H9 (cell line): Measurements from ENCODE around the gene LTBP2. TPM values are rescaled to one million over a fixed set of nuclear protein-coding genes. Genes with fewer than 3 reads are reported as not detected.

ENCODE experiments used
- DNase-seq: peaks from one replicate; pipeline ENCODE4 v3.0.0-alpha.2; 2017
- H2AFZ ChIP-seq: one replicate; pipeline ENCODE4 v1.6.1; 2013; ENCODE audit warnings: mild to moderate bottlenecking, low read length, control low read depth, moderate library complexity
- H2AK5ac ChIP-seq: 2 replicates; pipeline ENCODE4 v1.6.1; 2013; ENCODE audit warnings: low read length, control low read depth, mixed read lengths; ENCODE audit not compliant: insufficient read length
- H2BK120ac ChIP-seq: one replicate; pipeline ENCODE4 v1.6.1; 2013; ENCODE audit warnings: low read depth, mild to moderate bottlenecking, low read length, control low read depth, inconsistent platforms; ENCODE audit not compliant: poor library complexity, severe bottlenecking
- H2BK12ac ChIP-seq: 2 replicates; pipeline ENCODE4 v1.6.1; 2013; ENCODE audit warnings: low read length, control low read depth, mixed read lengths, low read depth; ENCODE audit not compliant: insufficient read length
- H2BK15ac ChIP-seq: 2 replicates; pipeline ENCODE4 v1.6.1; 2013; ENCODE audit warnings: low read depth, low read length, control low read depth
- H2BK20ac ChIP-seq: one replicate; pipeline ENCODE4 v1.6.1; 2013; ENCODE audit warnings: low read depth, mild to moderate bottlenecking, low read length, control low read depth, inconsistent platforms; ENCODE audit not compliant: poor library complexity, severe bottlenecking
- H2BK5ac ChIP-seq: 2 replicates; pipeline ENCODE4 v1.6.1; 2013; ENCODE audit warnings: low read length, control low read depth, mixed read lengths; ENCODE audit not compliant: insufficient read length
- H3K14ac ChIP-seq: 2 replicates; pipeline ENCODE4 v1.6.1; 2013; ENCODE audit warnings: low read length, control low read depth; ENCODE audit not compliant: insufficient read depth
- H3K18ac ChIP-seq: 2 replicates; pipeline ENCODE4 v1.6.1; 2013; ENCODE audit warnings: low read depth, mild to moderate bottlenecking, mixed read lengths, low read length, control low read depth; ENCODE audit not compliant: insufficient read length
- H3K23ac ChIP-seq: 2 replicates; pipeline ENCODE4 v1.6.1; 2013; ENCODE audit warnings: low read length, control low read depth, mixed read lengths, low read depth; ENCODE audit not compliant: insufficient read length
- H3K23me2 ChIP-seq: 2 replicates; pipeline ENCODE4 v1.6.1; 2013; ENCODE audit warnings: low read depth, mild to moderate bottlenecking, mixed read lengths, low read length, control low read depth; ENCODE audit not compliant: insufficient read length, poor library complexity, severe bottlenecking
- H3K27ac ChIP-seq: 2 replicates; pipeline ENCODE4 v1.5.1; 2013; ENCODE audit warnings: low read length, control low read depth, mixed read lengths, low read depth; ENCODE audit not compliant: insufficient read length
- H3K27me3 ChIP-seq: 2 replicates; pipeline ENCODE4 v1.6.1; 2013; ENCODE audit warnings: low read length, control low read depth, inconsistent platforms; ENCODE audit not compliant: insufficient read depth
- H3K4ac ChIP-seq: 2 replicates; pipeline ENCODE4 v1.6.1; 2013; ENCODE audit warnings: low read depth, mild to moderate bottlenecking, control low read depth, inconsistent platforms, low read length, moderate library complexity
- H3K4me1 ChIP-seq: 2 replicates; pipeline ENCODE4 v1.6.1; 2013; ENCODE audit warnings: low read length, control low read depth, inconsistent platforms; ENCODE audit not compliant: insufficient read depth
- H3K4me2 ChIP-seq: 2 replicates; pipeline ENCODE4 v1.6.1; 2013; ENCODE audit warnings: low read length, control low read depth, mixed read lengths; ENCODE audit not compliant: insufficient read length, insufficient read depth
- H3K56ac ChIP-seq: 2 replicates; pipeline ENCODE4 v1.6.1; 2013; ENCODE audit warnings: low read depth, mild to moderate bottlenecking, mixed read lengths, low read length, control low read depth; ENCODE audit not compliant: insufficient read length
- H3K79me1 ChIP-seq: 2 replicates; pipeline ENCODE4 v1.6.1; 2013; ENCODE audit warnings: low read depth, mild to moderate bottlenecking, moderate library complexity, low read length, control low read depth, inconsistent platforms; ENCODE audit not compliant: insufficient read depth, poor library complexity, severe bottlenecking
- H3K79me2 ChIP-seq: 2 replicates; pipeline ENCODE4 v1.6.1; 2013; ENCODE audit warnings: low read length, control low read depth, inconsistent platforms; ENCODE audit not compliant: insufficient read depth
- H3K9ac ChIP-seq: 2 replicates; pipeline ENCODE4 v1.6.1; 2013; ENCODE audit warnings: low read length, control low read depth, mixed read lengths; ENCODE audit not compliant: insufficient read length; ENCODE audit errors: extremely low read depth
- H3K9me3 ChIP-seq: one replicate; pipeline ENCODE4 v1.6.1; 2013; ENCODE audit warnings: low read depth, low read length, inconsistent platforms; ENCODE audit not compliant: control insufficient read depth
- H3T11ph ChIP-seq: one replicate; pipeline ENCODE4 v1.6.1; 2013; ENCODE audit warnings: mild to moderate bottlenecking, low read length, control low read depth, inconsistent platforms
- H4K20me1 ChIP-seq: one replicate; pipeline ENCODE4 v1.6.1; 2013; ENCODE audit not compliant: control insufficient read depth, insufficient read length, insufficient read depth
- H4K5ac ChIP-seq: 2 replicates; pipeline ENCODE4 v1.6.1; 2013; ENCODE audit warnings: low read depth, mild to moderate bottlenecking, mixed read lengths, low read length, control low read depth; ENCODE audit not compliant: insufficient read length
- H4K8ac ChIP-seq: replicated peaks from 2 replicates; pipeline ENCODE4 v1.6.1; 2013; ENCODE audit warnings: low read length, control low read depth, mixed read lengths, low read depth; ENCODE audit not compliant: insufficient read length
- H4K91ac ChIP-seq: 2 replicates; pipeline ENCODE4 v1.6.1; 2013; ENCODE audit warnings: low read depth, mild to moderate bottlenecking, moderate library complexity, mixed read lengths, low read length, control low read depth; ENCODE audit not compliant: insufficient read length
- H3K27ac Mint-ChIP-seq, 3 experiments: 2 replicates in 2 of 3; 3 replicates in 1 of 3; pipeline ENCODE4 v1.8.0; 2020 to 2021; ENCODE audit warnings: mixed read lengths in 3 of 3, mild to moderate bottlenecking in 1 of 3, moderate library complexity in 1 of 3
- H3K27me3 Mint-ChIP-seq: 2 replicates; pipeline ENCODE4 v1.8.0; 2021; ENCODE audit warnings: low read depth, mild to moderate bottlenecking, moderate library complexity, mixed read lengths
- H3K36me3 Mint-ChIP-seq, 3 experiments: 2 replicates in 2 of 3; 3 replicates in 1 of 3; pipeline ENCODE4 v1.8.0; 2020 to 2021; ENCODE audit warnings: low read depth in 3 of 3, mixed read lengths in 3 of 3; ENCODE audit not compliant: insufficient read depth in 1 of 3
- H3K4me1 Mint-ChIP-seq, 2 experiments: 2 replicates each; pipeline ENCODE4 v1.8.0; 2020; ENCODE audit warnings: mixed read lengths in 2 of 2
- H3K4me3 Mint-ChIP-seq, 2 experiments: 2 replicates in 1 of 2; 3 replicates in 1 of 2; pipeline ENCODE4 v1.8.0; 2020 to 2021; ENCODE audit warnings: mild to moderate bottlenecking in 2 of 2, mixed read lengths in 2 of 2, moderate library complexity in 1 of 2
- H3K9me3 Mint-ChIP-seq, 2 experiments: 2 replicates in 1 of 2; 3 replicates in 1 of 2; pipeline ENCODE4 v1.8.0; 2020; ENCODE audit warnings: mild to moderate bottlenecking in 2 of 2, mixed read lengths in 2 of 2, moderate library complexity in 1 of 2
- CTCF ChIP-seq: fragments of 200-600 bp; sonication (generic); conservative IDR thresholded peaks from 3 replicates; pipeline ENCODE4 v1.8.0; 2021; ENCODE audit warnings: antibody characterized with exemption, mild to moderate bottlenecking
- whole genome bisulfite sequencing: extraction: QIAGEN DNeasy Blood & Tissue Kit; methylation state at CpG from one replicate; pipeline ENCODE4 v1.1.7; 2013; ENCODE audit warnings: missing lambda C conversion rate, low lambda C conversion rate, mixed read lengths; ENCODE audit not compliant: insufficient read length; ENCODE audit errors: extremely low coverage; 5-methylcytosine and 5-hydroxymethylcytosine counted together
- total RNA-seq: library from RNA; stranded (reverse); gene quantifications from 2 replicates; pipeline ENCODE4 v1.2.1, GENCODE V29; 2021

LTBP2 gene
- total RNA-seq, 1 experiment from 2014 or later = 0.77 TPM

- Histone ChIP-seq H2AK5ac (no peak overlapping the region), H2BK12ac (no peak overlapping the region), H3K9ac (no peak overlapping the region), H4K91ac (no peak overlapping the region), H3K23ac (no peak overlapping the region), H2BK20ac (no peak overlapping the region), H2BK120ac (no peak overlapping the region), H4K5ac (no peak overlapping the region), H2AFZ (no peak overlapping the region), H3T11ph (no peak overlapping the region), H4K20me1 (no peaks in the 10 kb centered on the region), H4K8ac (no peak overlapping the region), H3K79me1 (no peaks in the 10 kb centered on the region), H3K14ac (no peak overlapping the region), H3K4me1 (no peaks in the 10 kb centered on the region), H3K27ac (no peak overlapping the region), H3K56ac (no peak overlapping the region), H3K18ac (no peak overlapping the region), H3K27me3 (no peaks in the 10 kb centered on the region), H2BK5ac (no peak overlapping the region), H3K23me2 (no peaks in the 10 kb centered on the region), H3K4me2 (no peak overlapping the region), H2BK15ac (no peak overlapping the region), H3K4ac (no peak overlapping the region), H3K79me2 (no peaks in the 10 kb centered on the region), H3K9me3 (no peaks in the 10 kb centered on the region)
- no peak for TF ChIP-seq CTCF
- DNase-seq = no peak
- Mint-ChIP-seq H3K4me3 (no peak overlapping the region), H3K27ac (no peak overlapping the region), H3K27me3 (no peaks in the 10 kb centered on the region), H3K36me3 (peaks cover 5 to 44% (median 31%) of the 10 kb centered on the region in 3 experiments; a peak in 6 of 7 replicates), H3K4me1 (no peaks in the 10 kb centered on the region), H3K9me3 (no peaks in the 10 kb centered on the region)
- WGBS = no CpG with 5 or more reads among the region's 1 CpG
These were observed 46.6 kb upstream of the LTBP2 start for GRCh38 chr14:74658535-74659131.
